PFSK-1 (cell line): Measurements from ENCODE around the gene CDCA5.

Source experiments
- FOXP2 ChIP-seq: optimal IDR thresholded peaks from 2 replicates; pipeline ENCODE3; 2011; ENCODE audit warnings: borderline replicate concordance, control low read depth, inconsistent platforms; ENCODE audit not compliant: insufficient read depth; ENCODE audit errors: extremely low read length, extremely low read depth
- POLR2AphosphoS5 ChIP-seq: IDR thresholded peaks from 2 replicates; pipeline ENCODE4 v1.6.1; 2012; ENCODE audit warnings: low read depth, mild to moderate bottlenecking, control low read depth, low read length, moderate library complexity
- SIN3A ChIP-seq: IDR thresholded peaks from 2 replicates; pipeline ENCODE4 v1.6.1; 2012; ENCODE audit warnings: mild to moderate bottlenecking, low read length, moderate library complexity, borderline replicate concordance; ENCODE audit not compliant: insufficient read depth
- TAF1 ChIP-seq: IDR thresholded peaks from 2 replicates; pipeline ENCODE4 v1.6.1; 2012; ENCODE audit warnings: low read length, control low read depth, borderline replicate concordance; ENCODE audit not compliant: insufficient read depth
- TF ChIP-seq, protein P1 (sequence below), 2 experiments: IDR thresholded peaks; 2 replicates each; pipeline versions ENCODE4 v1.6.1 to v1.8.0; 2011 to 2012; ENCODE audit warnings: low read depth in 2 of 2, low read length in 2 of 2, control low read depth in 1 of 2, inconsistent platforms in 1 of 2, mild to moderate bottlenecking in 1 of 2, moderate library complexity in 1 of 2; ENCODE audit not compliant: insufficient read depth in 1 of 2

CDCA5 gene

GRCh38 chr11:65087216-65087615 is 3.4 kb upstream of the CDCA5 start:
- TF ChIP-seq TAF1 = no peak
- TF ChIP-seq, protein P1, sequence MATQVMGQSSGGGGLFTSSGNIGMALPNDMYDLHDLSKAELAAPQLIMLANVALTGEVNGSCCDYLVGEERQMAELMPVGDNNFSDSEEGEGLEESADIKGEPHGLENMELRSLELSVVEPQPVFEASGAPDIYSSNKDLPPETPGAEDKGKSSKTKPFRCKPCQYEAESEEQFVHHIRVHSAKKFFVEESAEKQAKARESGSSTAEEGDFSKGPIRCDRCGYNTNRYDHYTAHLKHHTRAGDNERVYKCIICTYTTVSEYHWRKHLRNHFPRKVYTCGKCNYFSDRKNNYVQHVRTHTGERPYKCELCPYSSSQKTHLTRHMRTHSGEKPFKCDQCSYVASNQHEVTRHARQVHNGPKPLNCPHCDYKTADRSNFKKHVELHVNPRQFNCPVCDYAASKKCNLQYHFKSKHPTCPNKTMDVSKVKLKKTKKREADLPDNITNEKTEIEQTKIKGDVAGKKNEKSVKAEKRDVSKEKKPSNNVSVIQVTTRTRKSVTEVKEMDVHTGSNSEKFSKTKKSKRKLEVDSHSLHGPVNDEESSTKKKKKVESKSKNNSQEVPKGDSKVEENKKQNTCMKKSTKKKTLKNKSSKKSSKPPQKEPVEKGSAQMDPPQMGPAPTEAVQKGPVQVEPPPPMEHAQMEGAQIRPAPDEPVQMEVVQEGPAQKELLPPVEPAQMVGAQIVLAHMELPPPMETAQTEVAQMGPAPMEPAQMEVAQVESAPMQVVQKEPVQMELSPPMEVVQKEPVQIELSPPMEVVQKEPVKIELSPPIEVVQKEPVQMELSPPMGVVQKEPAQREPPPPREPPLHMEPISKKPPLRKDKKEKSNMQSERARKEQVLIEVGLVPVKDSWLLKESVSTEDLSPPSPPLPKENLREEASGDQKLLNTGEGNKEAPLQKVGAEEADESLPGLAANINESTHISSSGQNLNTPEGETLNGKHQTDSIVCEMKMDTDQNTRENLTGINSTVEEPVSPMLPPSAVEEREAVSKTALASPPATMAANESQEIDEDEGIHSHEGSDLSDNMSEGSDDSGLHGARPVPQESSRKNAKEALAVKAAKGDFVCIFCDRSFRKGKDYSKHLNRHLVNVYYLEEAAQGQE (IDR thresholded peaks at IDR 0.05; ENCODE audit: insufficient read depth in 1 of 2, low read depth in 2 of 2, low read length in 2 of 2) = no peak
- TF ChIP-seq SIN3A = no peak
- no peak for TF ChIP-seq FOXP2
- TF ChIP-seq POLR2AphosphoS5 = no peak

- TF ChIP-seq, protein P1 (IDR thresholded peaks at IDR 0.05; ENCODE audit: insufficient read depth in 1 of 2, low read depth in 2 of 2, low read length in 2 of 2) = no peak
- TF ChIP-seq POLR2AphosphoS5 (no peak), FOXP2 (no peak), TAF1 (no peak), SIN3A (no peak)
Measured at GRCh38 chr11:65086809-65087208, 3.0 kb upstream of the CDCA5 start.

DNA sequence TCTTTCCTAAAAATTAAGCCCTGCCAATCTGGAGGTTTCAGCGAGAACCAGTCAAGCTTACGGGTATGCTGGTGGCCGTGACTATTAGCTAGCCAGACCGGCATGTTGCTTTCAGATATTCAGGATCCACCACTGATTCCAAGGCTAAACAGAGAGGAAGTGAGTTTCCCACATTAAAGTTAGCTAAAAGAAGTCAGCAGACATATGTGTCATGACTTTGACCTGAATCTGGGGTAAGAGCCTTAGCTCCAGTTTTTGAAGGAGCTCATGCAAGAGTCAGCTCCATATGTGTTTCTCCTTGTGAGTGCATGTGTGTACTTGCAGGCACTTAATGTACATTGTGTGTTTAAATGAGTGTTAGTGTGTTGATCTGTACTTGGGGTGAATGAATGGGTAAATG is 1.6 kb upstream of the CDCA5 start:
- TF ChIP-seq FOXP2 (no peak), TAF1 (no peak)
- TF ChIP-seq, protein P1 (IDR thresholded peaks at IDR 0.05; ENCODE audit: insufficient read depth in 1 of 2, low read depth in 2 of 2, low read length in 2 of 2) = no peak

GRCh38 chr11:65084598-65085375 is 947 bp upstream of the CDCA5 start:
- no peak for TF ChIP-seq FOXP2
- TF ChIP-seq, protein P1 (IDR thresholded peaks at IDR 0.05; ENCODE audit: insufficient read depth in 1 of 2, low read depth in 2 of 2, low read length in 2 of 2) = no peak
- no peak for TF ChIP-seq TAF1
- no peak for TF ChIP-seq SIN3A
- no peak; the same call in 1 of the 2 replicates for TF ChIP-seq POLR2AphosphoS5
